Adipocyte (in vitro differentiated cells): ENCODE results near the gene ERBB2.
A peak's percentile ranks its signal among the peaks of the same experiment; 100 is the strongest.
"Not testable (repeated sequence)": the region's sequence is repeated elsewhere in the genome, so short reads cannot be mapped to it uniquely, and the experiment has no call there.

Source experiments
- DNase-seq: peaks from one replicate; pipeline ENCODE4 v3.0.0-alpha.2; 2015; ENCODE audit warnings: low read depth
- H3K27me3 ChIP-seq: replicated peaks from 2 replicates; pipeline ENCODE4 v1.7.0; 2013; ENCODE audit warnings: mild to moderate bottlenecking, low read length, moderate library complexity; ENCODE audit not compliant: control insufficient read depth, insufficient read depth
- H3K36me3 ChIP-seq: 2 replicates; pipeline ENCODE4 v1.7.0; 2013; ENCODE audit warnings: low read length, mild to moderate bottlenecking, moderate library complexity; ENCODE audit not compliant: control insufficient read depth, insufficient read depth, severe bottlenecking
- H3K4me1 ChIP-seq: 2 replicates; pipeline ENCODE4 v1.7.0; 2013; ENCODE audit warnings: mild to moderate bottlenecking, low read length, moderate library complexity; ENCODE audit not compliant: control insufficient read depth, insufficient read depth
- H3K4me3 ChIP-seq: 2 replicates; pipeline ENCODE4 v1.7.0; 2013; ENCODE audit warnings: mild to moderate bottlenecking, low read length, moderate library complexity
- H3K9ac ChIP-seq: 2 replicates; pipeline ENCODE4 v1.7.0; 2013; ENCODE audit warnings: mild to moderate bottlenecking, low read length, moderate library complexity
- H3K9me3 ChIP-seq: 2 replicates; pipeline ENCODE4 v1.7.0; 2013; ENCODE audit warnings: mild to moderate bottlenecking, low read length, moderate library complexity; ENCODE audit not compliant: control insufficient read depth

The ERBB2 gene

DNA sequence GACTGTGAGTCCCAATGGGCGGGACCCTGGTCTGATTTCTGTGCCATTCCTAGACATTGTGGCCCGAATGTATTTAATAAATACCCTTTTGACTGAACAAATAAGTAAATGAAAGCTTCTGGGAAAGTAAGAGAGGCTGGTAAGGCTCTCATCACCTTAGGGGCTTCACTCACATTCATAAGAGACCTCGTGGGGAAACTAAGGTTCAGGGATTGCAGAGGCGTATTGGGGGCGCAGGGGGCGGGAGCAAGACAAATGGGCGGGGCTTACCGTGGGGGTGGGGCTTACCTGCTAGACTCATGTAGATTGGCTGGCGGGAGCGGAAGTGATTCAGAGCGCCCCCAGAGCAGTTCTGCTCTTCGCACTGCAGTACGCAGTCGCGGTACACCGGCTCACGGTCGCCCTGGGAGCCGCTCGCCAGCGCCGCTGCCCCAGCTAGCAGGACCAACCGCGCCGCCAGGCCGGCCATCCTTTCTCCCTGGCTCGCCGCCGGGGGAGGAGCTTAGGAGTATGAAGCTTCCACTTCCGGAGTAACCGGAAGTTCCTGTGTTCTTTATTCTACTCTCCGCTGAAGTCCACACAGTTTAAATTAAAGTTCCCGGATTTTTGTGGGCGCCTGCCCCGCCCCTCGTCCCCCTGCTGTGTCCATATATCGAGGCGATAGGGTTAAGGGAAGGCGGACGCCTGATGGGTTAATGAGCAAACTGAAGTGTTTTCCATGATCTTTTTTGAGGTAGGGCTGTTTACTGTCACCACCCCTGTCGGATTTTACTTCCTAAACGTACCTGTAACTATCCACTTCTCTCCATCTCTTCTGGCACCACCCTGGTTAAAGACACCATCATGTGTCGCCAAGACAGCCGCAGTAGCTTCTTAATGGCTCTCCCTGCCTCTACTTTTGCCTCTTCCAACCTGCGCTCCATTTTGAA, 12.1 kb upstream of the ERBB2 start, which contains the start of gene PGAP3:
Gene PGAP3, minus strand, starts transcription at position 512 of the 929 bp plus-strand sequence. Its CDS starts 43 bp downstream, at position 469.
- Histone ChIP-seq H3K27me3 (no peaks in the 10 kb centered on the region), H3K4me3 (peak within 1 kb of the TSS; percentile 100), H3K4me1 (peaks cover 13% of the 10 kb centered on the region), H3K9me3 (no peaks in the 10 kb centered on the region), H3K9ac (peak within 1 kb of the TSS; percentile 89), H3K36me3 (no peaks in the 10 kb centered on the region)
- peak; percentile 92 for DNase-seq

DNA sequence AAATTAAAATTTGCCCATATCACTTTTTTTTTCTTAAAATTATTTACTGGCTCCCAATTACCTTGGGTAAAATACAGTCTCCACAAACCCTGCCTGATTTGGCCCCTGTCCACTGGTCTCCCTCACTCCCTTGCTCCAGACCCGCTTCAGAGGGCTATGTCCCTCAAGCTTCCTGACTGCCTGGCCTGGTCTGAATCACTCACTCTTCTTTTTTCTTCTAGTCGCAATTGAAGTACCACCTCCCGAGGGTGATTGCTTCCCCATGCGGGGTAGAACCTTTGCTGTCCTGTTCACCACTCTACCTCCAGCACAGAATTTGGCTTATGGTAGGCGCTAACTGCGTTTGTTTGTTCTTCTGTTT, 11.4 kb upstream of the ERBB2 start:
- Histone ChIP-seq H3K4me3 (peak overlapping the region; percentile 100), H3K9ac (peak overlapping the region; percentile 89), H3K9me3 (no peaks in the 10 kb centered on the region), H3K36me3 (no peaks in the 10 kb centered on the region), H3K27me3 (no peaks in the 10 kb centered on the region), H3K4me1 (peaks cover 13% of the 10 kb centered on the region)
- peak; percentile 41 for DNase-seq

DNA sequence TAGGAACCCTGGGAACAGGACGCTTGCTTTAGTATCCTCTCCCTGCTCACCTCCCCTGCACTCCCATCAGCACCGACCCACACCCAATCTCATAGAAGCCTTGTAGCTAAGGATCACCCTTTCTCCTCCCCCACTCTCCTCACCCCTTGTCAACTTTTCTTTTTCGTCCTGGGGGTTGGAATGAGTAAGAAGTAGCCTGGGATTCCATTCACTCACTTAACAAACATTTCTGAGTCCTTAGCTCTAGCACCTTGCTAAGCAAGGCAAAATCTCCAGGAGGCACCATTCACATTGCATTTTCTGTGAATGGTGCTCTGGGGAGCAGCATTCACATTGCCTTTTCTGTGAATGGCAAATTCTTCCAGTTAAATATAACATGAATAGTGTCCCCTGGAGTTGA, 10.9 kb upstream of the ERBB2 start:
- peaks cover 13% of the 10 kb centered on the region for H3K4me1 ChIP-seq
- no peak for DNase-seq
- H3K9me3 ChIP-seq, result no peaks in the 10 kb centered on the region
- no peaks in the 10 kb centered on the region for H3K36me3 ChIP-seq
- H3K27me3 ChIP-seq, result no peaks in the 10 kb centered on the region
- peak overlapping the region; percentile 100 for H3K4me3 ChIP-seq
- H3K9ac ChIP-seq, result peak overlapping the region; percentile 89

DNA sequence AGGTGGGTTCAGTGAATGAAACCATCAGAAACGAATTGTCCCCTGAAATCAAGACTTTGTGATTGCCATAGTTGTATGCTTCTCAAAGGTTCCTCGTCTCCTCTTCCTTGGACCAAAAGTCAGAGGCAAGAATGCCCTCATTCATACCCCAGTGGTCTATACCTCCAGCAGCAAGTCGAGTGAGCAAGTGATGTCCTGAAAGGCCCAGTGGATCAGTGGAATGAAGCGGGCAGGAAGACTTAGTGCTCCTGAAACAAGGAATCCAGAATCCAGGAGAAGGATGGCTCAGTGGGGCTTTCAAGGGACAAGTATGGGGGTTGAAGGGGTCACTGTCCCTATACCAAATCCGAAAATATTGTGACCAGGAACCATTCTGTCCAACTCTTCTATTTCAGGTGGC, 5.3 kb upstream of the ERBB2 start:
- Histone ChIP-seq H3K4me3 (no peak overlapping the region), H3K4me1 (peaks cover 3% of the 10 kb centered on the region), H3K9ac (no peak overlapping the region), H3K9me3 (no peaks in the 10 kb centered on the region), H3K27me3 (no peaks in the 10 kb centered on the region), H3K36me3 (no peaks in the 10 kb centered on the region)
- DNase-seq, result no peak

DNA sequence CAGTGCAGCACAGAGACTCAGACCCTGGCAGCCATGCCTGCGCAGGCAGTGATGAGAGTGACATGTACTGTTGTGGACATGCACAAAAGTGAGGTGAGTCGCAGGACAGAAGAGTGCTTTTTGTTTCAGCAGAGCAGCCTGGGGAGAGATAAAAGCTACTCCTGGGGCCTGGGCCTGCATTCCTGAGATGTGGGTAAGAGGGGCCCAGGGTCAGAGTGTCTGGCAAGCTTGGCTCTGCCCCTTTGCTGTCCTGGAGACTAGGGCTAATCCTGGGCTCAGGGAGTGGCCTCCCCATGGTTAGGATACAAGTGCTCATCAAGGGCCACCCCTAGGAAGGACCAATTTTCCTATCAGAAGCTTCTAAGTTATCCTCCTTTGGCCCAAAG, 4.8 kb upstream of the ERBB2 start:
- H3K4me3 ChIP-seq, result no peak overlapping the region
- H3K4me1 ChIP-seq, result peaks cover 3% of the 10 kb centered on the region
- no peaks in the 10 kb centered on the region for H3K27me3 ChIP-seq
- no peak overlapping the region for H3K9ac ChIP-seq
- H3K36me3 ChIP-seq, result no peaks in the 10 kb centered on the region
- no peak for DNase-seq
- no peaks in the 10 kb centered on the region for H3K9me3 ChIP-seq

DNA sequence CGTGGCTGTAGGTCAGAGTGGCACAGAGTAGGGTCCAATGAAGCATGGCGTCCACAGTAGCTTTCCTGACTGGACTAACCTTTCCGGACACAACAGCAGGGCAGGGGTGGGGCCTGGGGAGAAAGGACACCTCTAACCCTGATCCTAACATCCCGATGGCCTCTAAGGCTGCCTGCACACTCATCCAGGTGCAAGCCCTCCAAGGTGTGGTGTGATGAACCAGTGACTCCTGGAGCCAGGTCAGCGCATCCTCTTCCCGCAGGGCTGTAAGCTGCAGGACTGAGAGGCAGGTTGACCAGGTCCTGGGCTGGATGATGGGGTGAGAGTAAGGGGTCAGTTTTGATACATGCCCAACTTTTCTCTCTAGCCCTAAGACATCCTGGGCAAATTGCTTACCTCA, 3.1 kb upstream of the ERBB2 start:
- Histone ChIP-seq H3K4me3 (no peak overlapping the region), H3K9me3 (no peaks in the 10 kb centered on the region), H3K9ac (no peak overlapping the region), H3K4me1 (peaks cover 8% of the 10 kb centered on the region), H3K36me3 (no peaks in the 10 kb centered on the region), H3K27me3 (no peaks in the 10 kb centered on the region)
- DNase-seq, result no peak

DNA sequence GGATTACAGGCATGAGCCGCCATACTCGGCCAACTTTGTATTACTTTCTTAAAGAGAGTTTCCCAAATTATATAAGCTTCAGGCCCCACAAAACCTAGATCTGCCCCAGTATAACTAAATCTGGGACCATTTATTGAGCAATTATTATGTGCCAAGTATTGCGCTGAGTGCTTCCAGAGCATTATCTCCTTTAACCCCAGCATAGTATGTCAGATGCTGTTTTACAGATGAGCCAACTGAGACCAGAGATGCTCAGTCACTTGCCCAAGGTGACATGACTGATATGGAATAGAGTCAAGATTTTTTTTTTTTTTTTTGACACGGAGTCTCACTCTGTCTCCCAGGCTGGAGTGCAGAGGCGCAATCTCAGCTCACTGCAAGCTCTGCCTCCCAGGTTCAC, 1.9 kb upstream of the ERBB2 start:
- Histone ChIP-seq H3K9me3 (no peaks in the 10 kb centered on the region), H3K9ac (no peak overlapping the region), H3K27me3 (no peaks in the 10 kb centered on the region), H3K4me3 (no peak overlapping the region), H3K36me3 (no peaks in the 10 kb centered on the region), H3K4me1 (peaks cover 8% of the 10 kb centered on the region)
- no peak for DNase-seq

DNA sequence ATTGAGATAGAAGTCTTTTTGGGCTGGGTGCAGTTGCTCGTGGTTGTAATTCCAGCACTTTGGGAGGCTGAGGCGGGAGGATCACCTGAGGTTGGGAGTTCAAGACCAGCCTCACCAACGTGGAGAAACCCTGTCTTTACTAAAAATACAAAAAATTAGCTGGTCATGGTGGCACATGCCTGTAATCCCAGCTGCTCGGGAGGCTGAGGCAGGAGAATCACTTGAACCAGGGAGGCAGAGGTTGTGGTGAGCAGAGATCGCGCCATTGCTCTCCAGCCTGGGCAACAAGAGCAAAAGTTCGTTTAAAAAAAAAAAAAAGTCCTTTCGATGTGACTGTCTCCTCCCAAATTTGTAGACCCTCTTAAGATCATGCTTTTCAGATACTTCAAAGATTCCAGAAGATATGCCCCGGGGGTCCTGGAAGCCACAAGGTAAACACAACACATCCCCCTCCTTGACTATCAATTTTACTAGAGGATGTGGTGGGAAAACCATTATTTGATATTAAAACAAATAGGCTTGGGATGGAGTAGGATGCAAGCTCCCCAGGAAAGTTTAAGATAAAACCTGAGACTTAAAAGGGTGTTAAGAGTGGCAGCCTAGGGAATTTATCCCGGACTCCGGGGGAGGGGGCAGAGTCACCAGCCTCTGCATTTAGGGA, 577 bp upstream of the ERBB2 start:
- H3K9me3 ChIP-seq, H3K36me3 ChIP-seq, DNase-seq, H3K27me3 ChIP-seq, H3K4me1 ChIP-seq: not testable (repeated sequence)
- Histone ChIP-seq H3K4me3 (peak overlapping the region; percentile 84), H3K9ac (peak overlapping the region; percentile 79)

DNA sequence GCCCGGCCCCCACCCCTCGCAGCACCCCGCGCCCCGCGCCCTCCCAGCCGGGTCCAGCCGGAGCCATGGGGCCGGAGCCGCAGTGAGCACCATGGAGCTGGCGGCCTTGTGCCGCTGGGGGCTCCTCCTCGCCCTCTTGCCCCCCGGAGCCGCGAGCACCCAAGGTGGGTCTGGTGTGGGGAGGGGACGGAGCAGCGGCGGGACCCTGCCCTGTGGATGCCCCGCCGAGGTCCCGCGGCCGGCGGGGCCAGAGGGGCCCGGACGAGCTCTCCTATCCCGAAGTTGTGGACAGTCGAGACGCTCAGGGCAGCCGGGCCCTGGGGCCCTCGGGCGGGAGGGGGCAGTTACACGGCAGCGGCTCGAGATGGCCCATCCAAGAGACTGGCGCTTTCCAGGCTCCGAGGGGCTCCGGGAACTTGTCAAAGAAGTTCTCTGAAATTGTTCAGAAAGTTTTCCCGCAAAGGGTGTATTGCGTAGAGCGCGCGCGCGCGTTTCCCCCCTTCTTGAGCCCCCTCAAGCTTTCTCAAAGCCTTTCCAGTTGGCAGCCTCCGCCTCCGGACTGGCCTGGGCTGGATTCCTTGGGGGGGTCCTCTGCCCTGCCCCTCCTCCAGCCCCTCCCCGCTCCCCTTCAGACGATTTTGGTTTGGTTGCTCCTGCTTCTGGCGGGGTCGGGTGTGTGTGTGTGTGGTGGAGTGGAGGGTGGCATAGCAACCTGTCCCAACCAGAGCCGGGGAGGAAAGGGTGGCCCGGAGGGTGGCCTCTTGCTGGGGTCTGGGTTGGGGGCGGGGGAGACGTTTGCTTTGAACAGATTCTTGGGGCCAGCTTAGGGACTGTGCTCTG, 504 bp downstream of the ERBB2 start:
- peak overlapping the region; percentile 79 for H3K9ac ChIP-seq
- H3K4me1 ChIP-seq, result peaks cover 8% of the 10 kb centered on the region
- no peaks in the 10 kb centered on the region for H3K9me3 ChIP-seq
- H3K27me3 ChIP-seq, result no peaks in the 10 kb centered on the region
- no peaks in the 10 kb centered on the region for H3K36me3 ChIP-seq
- peak; percentile 70 for DNase-seq
- peak overlapping the region; percentile 84 for H3K4me3 ChIP-seq

DNA sequence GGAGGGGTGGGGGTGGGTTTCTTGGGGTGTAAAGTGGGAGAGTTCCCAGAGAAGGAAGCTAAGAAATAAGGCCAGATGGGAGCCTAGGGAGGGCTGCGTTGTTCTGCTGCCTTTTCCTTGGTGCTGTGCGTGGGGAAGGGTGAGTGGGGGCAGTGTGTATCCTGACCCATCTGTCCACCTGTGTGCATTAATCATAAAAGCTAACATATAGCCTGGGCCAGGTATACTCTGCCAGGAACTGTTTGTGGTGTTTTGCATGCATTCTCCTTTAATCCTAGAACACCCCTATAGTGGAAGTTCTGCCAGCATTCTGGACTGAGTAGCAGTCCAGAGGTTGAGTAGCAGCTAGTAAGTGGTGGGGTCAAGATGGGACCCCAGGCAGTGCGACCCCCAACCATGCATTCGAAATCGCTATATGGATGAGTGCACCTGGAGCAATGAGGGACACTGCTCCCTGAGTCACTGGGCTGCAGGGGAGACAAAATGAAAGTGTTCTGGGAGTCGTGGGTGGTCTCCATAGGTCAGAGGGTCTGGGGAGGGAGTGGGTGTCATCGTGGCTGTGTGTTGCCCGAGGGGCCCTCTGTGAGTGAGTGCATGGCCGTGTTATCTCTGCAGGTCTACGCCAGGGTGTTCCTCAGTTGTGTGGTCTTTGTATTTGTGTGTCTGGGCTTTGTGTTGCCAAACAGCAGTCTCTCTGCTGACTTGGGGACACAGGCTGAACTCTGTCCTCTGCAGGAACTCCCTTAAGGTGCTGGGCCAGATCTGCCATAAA, 1.3 kb downstream of the ERBB2 start:
- Histone ChIP-seq H3K9me3 (no peaks in the 10 kb centered on the region), H3K36me3 (no peaks in the 10 kb centered on the region), H3K9ac (peak overlapping the region; percentile 79), H3K4me1 (peaks cover 8% of the 10 kb centered on the region), H3K4me3 (peak overlapping the region; percentile 84), H3K27me3 (no peaks in the 10 kb centered on the region)
- no peak for DNase-seq
